WTC11 (cell line): Measurements from ENCODE around the gene CAMTA1. TPM values are rescaled to one million over a fixed set of nuclear protein-coding genes. Genes with fewer than 3 reads are reported as not detected.

Experiments
- ATAC-seq: fragments of 200-7000 bp; cut with Tn5 transposase; 2 replicates; pipeline ENCODE4 v1.10.0; 2021; ENCODE audit warnings: mild to moderate bottlenecking, moderate library complexity
- CTCF ChIA-PET: fragments of 300-600 bp; sonication (Branson Sonifier 250); formaldehyde crosslinking; loops from one replicate; lab custom pipeline; 2021; ENCODE audit warnings: antibody characterized with exemption; lab: Charles Lee
- POLR2A ChIA-PET: fragments of 350-600 bp; sonication (Branson Sonifier 250); formaldehyde crosslinking; loops from one replicate; lab custom pipeline; 2021; ENCODE audit warnings: antibody characterized with exemption; lab: Charles Lee
- DNase-seq: peaks from one replicate; pipeline ENCODE4 v3.0.0; 2021; ENCODE audit warnings: low spot score
- H3K27ac Mint-ChIP-seq: 2 replicates; pipeline ENCODE4 v1.8.0; 2021; ENCODE audit warnings: mixed read lengths
- H3K27me3 Mint-ChIP-seq: 2 replicates; pipeline ENCODE4 v1.8.0; 2021; ENCODE audit warnings: low read depth, mild to moderate bottlenecking, moderate library complexity, mixed read lengths
- H3K36me3 Mint-ChIP-seq: 2 replicates; pipeline ENCODE4 v1.8.0; 2021; ENCODE audit warnings: mixed read lengths
- H3K4me1 Mint-ChIP-seq: 2 replicates; pipeline ENCODE4 v1.8.0; 2022; ENCODE audit warnings: mixed read lengths
- H3K4me3 Mint-ChIP-seq: 2 replicates; pipeline ENCODE4 v1.8.0; 2021; ENCODE audit warnings: mild to moderate bottlenecking, moderate library complexity, mixed read lengths
- H3K9me3 Mint-ChIP-seq: 2 replicates; pipeline ENCODE4 v1.8.0; 2021; ENCODE audit warnings: mixed read lengths
- EMX1 ChIP-seq: fragments of 250-450 bp; sonication (Bioruptor Pico); IDR thresholded peaks from 2 replicates; pipeline ENCODE4 v1.8.0; 2021; ENCODE audit warnings: mild to moderate bottlenecking
- MXD4 ChIP-seq: fragments of 250-450 bp; sonication (Bioruptor Pico); IDR thresholded peaks from 2 replicates; pipeline ENCODE4 v1.8.0; 2021; ENCODE audit warnings: mild to moderate bottlenecking, moderate library complexity, borderline replicate concordance
- NR2C2 ChIP-seq: sonication (generic); formaldehyde crosslinking; IDR thresholded peaks from 2 replicates; pipeline ENCODE4 v1.8.0; 2022; ENCODE audit warnings: mild to moderate bottlenecking, missing genetic modification reagents
- OVOL2 ChIP-seq: fragments of 250-450 bp; sonication (Bioruptor Pico); IDR thresholded peaks from 2 replicates; pipeline ENCODE4 v1.9.0; 2021; ENCODE audit warnings: mild to moderate bottlenecking, borderline replicate concordance
- SOX15 ChIP-seq: fragments of 250-450 bp; sonication (Bioruptor Pico); IDR thresholded peaks from 2 replicates; pipeline ENCODE4 v1.9.0; 2021; ENCODE audit warnings: mild to moderate bottlenecking
- TCF7 ChIP-seq: sonication (generic); formaldehyde crosslinking; IDR thresholded peaks from 2 replicates; pipeline ENCODE4 v1.8.0; 2022; ENCODE audit warnings: mild to moderate bottlenecking, low read depth, missing genetic modification reagents, moderate library complexity
- TEAD4 ChIP-seq: sonication (generic); formaldehyde crosslinking; IDR thresholded peaks from 2 replicates; pipeline ENCODE4 v1.8.0; 2022; ENCODE audit warnings: mild to moderate bottlenecking, missing genetic modification reagents
- TP53 ChIP-seq: sonication (generic); formaldehyde crosslinking; IDR thresholded peaks from 2 replicates; pipeline ENCODE4 v1.8.1; 2023; ENCODE audit warnings: mild to moderate bottlenecking, missing genetic modification reagents
- ZNF219 ChIP-seq: sonication (generic); formaldehyde crosslinking; IDR thresholded peaks from 2 replicates; pipeline ENCODE4 v1.8.0; 2023; ENCODE audit warnings: missing genetic modification reagents, mild to moderate bottlenecking, borderline replicate concordance
- ZNF263 ChIP-seq: sonication (generic); formaldehyde crosslinking; IDR thresholded peaks from 2 replicates; pipeline ENCODE4 v1.8.1; 2022; ENCODE audit warnings: low read depth, mild to moderate bottlenecking, moderate library complexity, missing genetic modification reagents
- ZNF317 ChIP-seq: sonication (generic); formaldehyde crosslinking; IDR thresholded peaks from 2 replicates; pipeline ENCODE4 v1.8.1; 2023; ENCODE audit warnings: low read depth, mild to moderate bottlenecking, moderate library complexity, missing genetic modification reagents, borderline replicate concordance
- ZNF396 ChIP-seq: fragments of 250-450 bp; sonication (Bioruptor Pico); IDR thresholded peaks from 2 replicates; pipeline ENCODE4 v1.8.0; 2021; ENCODE audit warnings: mild to moderate bottlenecking, moderate library complexity, borderline replicate concordance
- total RNA-seq: library from RNA; stranded (reverse); gene quantifications from 3 replicates; pipeline ENCODE4 v1.2.3, GENCODE V29; 2021
- TF ChIP-seq, protein P1 (sequence below): sonication (generic); formaldehyde crosslinking; IDR thresholded peaks from 2 replicates; pipeline ENCODE4 v1.8.1; 2023; ENCODE audit warnings: mild to moderate bottlenecking, missing genetic modification reagents
- TF ChIP-seq, protein P2 (sequence below): sonication (generic); formaldehyde crosslinking; IDR thresholded peaks from 2 replicates; pipeline ENCODE4 v1.8.1; 2022; ENCODE audit warnings: mild to moderate bottlenecking, moderate library complexity, missing genetic modification reagents
- TF ChIP-seq, protein P3 (sequence below): fragments of 250-450 bp; sonication (Bioruptor Pico); IDR thresholded peaks from 2 replicates; pipeline ENCODE4 v1.9.0; 2021; ENCODE audit warnings: mild to moderate bottlenecking
- TF ChIP-seq, protein P4 (sequence below): sonication (generic); formaldehyde crosslinking; IDR thresholded peaks from 2 replicates; pipeline ENCODE4 v1.8.1; 2023; ENCODE audit warnings: mild to moderate bottlenecking, missing genetic modification reagents, borderline replicate concordance
- TF ChIP-seq, protein P5 (sequence below): sonication (generic); formaldehyde crosslinking; IDR thresholded peaks from 2 replicates; pipeline ENCODE4 v1.8.1; 2022; ENCODE audit warnings: low read depth, mild to moderate bottlenecking, moderate library complexity, missing genetic modification reagents, borderline replicate concordance
- TF ChIP-seq, protein P6 (sequence below): fragments of 250-450 bp; sonication (Bioruptor Pico); IDR thresholded peaks from 2 replicates; pipeline ENCODE4 v1.9.0; 2021; ENCODE audit warnings: mild to moderate bottlenecking
- TF ChIP-seq, protein P7 (sequence below): sonication (generic); formaldehyde crosslinking; IDR thresholded peaks from 2 replicates; pipeline ENCODE4 v1.8.1; 2022; ENCODE audit warnings: low read depth, missing genetic modification reagents, borderline replicate concordance
- TF ChIP-seq, protein P8 (sequence below): sonication (generic); formaldehyde crosslinking; IDR thresholded peaks from 2 replicates; pipeline ENCODE4 v1.8.1; 2022; ENCODE audit warnings: mild to moderate bottlenecking, missing genetic modification reagents, moderate library complexity, borderline replicate concordance

The CAMTA1 gene
- total RNA-seq, 1 experiment from 2014 or later = 86.4 TPM

DNA sequence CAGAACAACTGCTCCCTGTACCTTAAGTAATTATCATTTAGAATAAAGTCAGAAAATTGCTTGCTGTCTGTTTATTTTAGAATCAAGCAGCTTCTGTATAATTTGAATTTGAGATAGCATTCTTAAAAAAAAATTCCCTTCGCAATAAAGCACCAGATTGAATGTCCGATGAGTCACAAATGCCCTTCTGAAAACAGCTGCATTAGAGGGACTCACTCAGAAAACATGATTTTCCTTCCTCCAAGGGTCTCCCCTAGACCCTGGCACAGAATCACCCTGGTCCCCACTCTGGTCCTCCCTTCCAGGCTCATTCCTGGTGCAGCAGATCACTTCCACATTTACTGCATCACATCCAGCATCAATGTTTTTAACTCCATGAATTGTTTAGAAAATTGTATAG, 514.7 kb downstream of the CAMTA1 start (continued):
- TF ChIP-seq, protein P1, sequence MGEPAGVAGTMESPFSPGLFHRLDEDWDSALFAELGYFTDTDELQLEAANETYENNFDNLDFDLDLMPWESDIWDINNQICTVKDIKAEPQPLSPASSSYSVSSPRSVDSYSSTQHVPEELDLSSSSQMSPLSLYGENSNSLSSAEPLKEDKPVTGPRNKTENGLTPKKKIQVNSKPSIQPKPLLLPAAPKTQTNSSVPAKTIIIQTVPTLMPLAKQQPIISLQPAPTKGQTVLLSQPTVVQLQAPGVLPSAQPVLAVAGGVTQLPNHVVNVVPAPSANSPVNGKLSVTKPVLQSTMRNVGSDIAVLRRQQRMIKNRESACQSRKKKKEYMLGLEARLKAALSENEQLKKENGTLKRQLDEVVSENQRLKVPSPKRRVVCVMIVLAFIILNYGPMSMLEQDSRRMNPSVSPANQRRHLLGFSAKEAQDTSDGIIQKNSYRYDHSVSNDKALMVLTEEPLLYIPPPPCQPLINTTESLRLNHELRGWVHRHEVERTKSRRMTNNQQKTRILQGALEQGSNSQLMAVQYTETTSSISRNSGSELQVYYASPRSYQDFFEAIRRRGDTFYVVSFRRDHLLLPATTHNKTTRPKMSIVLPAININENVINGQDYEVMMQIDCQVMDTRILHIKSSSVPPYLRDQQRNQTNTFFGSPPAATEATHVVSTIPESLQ = no peak
- TF ChIP-seq TCF7 (CRISPR knock-in tag) = no peak
- TF ChIP-seq TP53 = no peak
- TF ChIP-seq, protein P2, sequence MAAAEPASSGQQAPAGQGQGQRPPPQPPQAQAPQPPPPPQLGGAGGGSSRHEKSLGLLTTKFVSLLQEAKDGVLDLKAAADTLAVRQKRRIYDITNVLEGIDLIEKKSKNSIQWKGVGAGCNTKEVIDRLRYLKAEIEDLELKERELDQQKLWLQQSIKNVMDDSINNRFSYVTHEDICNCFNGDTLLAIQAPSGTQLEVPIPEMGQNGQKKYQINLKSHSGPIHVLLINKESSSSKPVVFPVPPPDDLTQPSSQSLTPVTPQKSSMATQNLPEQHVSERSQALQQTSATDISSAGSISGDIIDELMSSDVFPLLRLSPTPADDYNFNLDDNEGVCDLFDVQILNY = no peak
- TF ChIP-seq ZNF396 (CRISPR knock-in tag) = no peak
- TF ChIP-seq, protein P3, sequence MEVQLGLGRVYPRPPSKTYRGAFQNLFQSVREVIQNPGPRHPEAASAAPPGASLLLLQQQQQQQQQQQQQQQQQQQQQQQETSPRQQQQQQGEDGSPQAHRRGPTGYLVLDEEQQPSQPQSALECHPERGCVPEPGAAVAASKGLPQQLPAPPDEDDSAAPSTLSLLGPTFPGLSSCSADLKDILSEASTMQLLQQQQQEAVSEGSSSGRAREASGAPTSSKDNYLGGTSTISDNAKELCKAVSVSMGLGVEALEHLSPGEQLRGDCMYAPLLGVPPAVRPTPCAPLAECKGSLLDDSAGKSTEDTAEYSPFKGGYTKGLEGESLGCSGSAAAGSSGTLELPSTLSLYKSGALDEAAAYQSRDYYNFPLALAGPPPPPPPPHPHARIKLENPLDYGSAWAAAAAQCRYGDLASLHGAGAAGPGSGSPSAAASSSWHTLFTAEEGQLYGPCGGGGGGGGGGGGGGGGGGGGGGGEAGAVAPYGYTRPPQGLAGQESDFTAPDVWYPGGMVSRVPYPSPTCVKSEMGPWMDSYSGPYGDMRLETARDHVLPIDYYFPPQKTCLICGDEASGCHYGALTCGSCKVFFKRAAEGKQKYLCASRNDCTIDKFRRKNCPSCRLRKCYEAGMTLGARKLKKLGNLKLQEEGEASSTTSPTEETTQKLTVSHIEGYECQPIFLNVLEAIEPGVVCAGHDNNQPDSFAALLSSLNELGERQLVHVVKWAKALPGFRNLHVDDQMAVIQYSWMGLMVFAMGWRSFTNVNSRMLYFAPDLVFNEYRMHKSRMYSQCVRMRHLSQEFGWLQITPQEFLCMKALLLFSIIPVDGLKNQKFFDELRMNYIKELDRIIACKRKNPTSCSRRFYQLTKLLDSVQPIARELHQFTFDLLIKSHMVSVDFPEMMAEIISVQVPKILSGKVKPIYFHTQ (CRISPR knock-in tag) = no peak
- TF ChIP-seq ZNF219 (CRISPR knock-in tag) = no peak
- TF ChIP-seq, protein P4, sequence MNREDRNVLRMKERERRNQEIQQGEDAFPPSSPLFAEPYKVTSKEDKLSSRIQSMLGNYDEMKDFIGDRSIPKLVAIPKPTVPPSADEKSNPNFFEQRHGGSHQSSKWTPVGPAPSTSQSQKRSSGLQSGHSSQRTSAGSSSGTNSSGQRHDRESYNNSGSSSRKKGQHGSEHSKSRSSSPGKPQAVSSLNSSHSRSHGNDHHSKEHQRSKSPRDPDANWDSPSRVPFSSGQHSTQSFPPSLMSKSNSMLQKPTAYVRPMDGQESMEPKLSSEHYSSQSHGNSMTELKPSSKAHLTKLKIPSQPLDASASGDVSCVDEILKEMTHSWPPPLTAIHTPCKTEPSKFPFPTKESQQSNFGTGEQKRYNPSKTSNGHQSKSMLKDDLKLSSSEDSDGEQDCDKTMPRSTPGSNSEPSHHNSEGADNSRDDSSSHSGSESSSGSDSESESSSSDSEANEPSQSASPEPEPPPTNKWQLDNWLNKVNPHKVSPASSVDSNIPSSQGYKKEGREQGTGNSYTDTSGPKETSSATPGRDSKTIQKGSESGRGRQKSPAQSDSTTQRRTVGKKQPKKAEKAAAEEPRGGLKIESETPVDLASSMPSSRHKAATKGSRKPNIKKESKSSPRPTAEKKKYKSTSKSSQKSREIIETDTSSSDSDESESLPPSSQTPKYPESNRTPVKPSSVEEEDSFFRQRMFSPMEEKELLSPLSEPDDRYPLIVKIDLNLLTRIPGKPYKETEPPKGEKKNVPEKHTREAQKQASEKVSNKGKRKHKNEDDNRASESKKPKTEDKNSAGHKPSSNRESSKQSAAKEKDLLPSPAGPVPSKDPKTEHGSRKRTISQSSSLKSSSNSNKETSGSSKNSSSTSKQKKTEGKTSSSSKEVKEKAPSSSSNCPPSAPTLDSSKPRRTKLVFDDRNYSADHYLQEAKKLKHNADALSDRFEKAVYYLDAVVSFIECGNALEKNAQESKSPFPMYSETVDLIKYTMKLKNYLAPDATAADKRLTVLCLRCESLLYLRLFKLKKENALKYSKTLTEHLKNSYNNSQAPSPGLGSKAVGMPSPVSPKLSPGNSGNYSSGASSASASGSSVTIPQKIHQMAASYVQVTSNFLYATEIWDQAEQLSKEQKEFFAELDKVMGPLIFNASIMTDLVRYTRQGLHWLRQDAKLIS = no peak
- no peak for TF ChIP-seq OVOL2 (CRISPR knock-in tag)
- no peak for TF ChIP-seq MXD4 (CRISPR knock-in tag)
- TF ChIP-seq, protein P5, sequence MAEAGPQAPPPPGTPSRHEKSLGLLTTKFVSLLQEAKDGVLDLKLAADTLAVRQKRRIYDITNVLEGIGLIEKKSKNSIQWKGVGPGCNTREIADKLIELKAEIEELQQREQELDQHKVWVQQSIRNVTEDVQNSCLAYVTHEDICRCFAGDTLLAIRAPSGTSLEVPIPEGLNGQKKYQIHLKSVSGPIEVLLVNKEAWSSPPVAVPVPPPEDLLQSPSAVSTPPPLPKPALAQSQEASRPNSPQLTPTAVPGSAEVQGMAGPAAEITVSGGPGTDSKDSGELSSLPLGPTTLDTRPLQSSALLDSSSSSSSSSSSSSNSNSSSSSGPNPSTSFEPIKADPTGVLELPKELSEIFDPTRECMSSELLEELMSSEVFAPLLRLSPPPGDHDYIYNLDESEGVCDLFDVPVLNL (CRISPR knock-in tag) = no peak
- TF ChIP-seq, protein P6, sequence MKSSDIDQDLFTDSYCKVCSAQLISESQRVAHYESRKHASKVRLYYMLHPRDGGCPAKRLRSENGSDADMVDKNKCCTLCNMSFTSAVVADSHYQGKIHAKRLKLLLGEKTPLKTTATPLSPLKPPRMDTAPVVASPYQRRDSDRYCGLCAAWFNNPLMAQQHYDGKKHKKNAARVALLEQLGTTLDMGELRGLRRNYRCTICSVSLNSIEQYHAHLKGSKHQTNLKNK (CRISPR knock-in tag) = no peak
- TF ChIP-seq, all 79 proteins: peak for 0

DNA sequence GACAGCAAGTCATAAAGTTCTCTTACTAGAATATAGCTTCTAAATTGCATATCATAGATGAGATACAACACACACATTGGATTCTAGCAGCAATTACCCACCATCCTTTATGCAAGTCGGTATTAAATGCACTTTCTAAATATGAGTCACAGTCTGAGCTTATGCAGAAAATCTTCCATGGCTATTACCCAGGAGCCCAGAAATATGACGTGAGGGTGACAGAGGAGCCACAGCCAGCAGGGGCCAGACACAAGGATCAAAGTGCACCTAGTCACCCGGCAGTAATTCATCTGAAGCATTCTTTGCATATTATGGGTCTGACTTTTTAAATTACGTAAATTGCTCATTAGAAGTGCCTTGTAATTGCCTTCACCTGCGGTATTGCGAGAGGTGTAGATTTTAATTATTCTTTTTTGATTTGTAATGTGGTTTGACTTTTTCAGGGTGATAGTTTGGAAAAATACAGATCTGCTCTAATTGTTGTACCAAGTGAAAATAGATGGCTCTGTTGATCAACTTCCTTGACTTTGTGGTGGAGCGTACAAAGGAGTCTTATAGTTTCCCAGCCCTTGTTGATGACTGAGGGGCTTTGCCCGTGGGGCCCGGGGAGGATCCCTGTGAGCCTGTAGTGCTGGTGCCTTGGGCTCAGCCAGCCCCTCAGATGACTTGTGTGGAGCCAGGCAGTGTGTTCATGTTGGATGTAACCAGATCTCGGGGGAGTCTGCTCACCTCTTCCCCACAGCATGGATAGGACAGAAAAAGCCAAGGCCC, 515.8 kb downstream of the CAMTA1 start:
- Mint-ChIP-seq H3K27me3 (no peaks in the 10 kb centered on the region), H3K9me3 (peaks cover 27% of the 10 kb centered on the region), H3K4me1 (peaks cover 67% of the 10 kb centered on the region), H3K27ac (no peak overlapping the region), H3K4me3 (no peak overlapping the region), H3K36me3 (peaks cover 15% of the 10 kb centered on the region)
- CTCF ChIA-PET = interaction anchor here (0.7 to 1.1 kb wide), 2 partner anchors 16 to 259 kb away, joined by 3 read pairs; no protein-coding TSS in a partner anchor
- no peak for ATAC-seq
- POLR2A ChIA-PET = no interaction called here
- DNase-seq = no peak
- TF ChIP-seq SOX15 (no peak), NR2C2 (CRISPR knock-in tag) (no peak), ZNF263 (no peak), ZNF317 (CRISPR knock-in tag) (no peak), EMX1 (CRISPR knock-in tag) (no peak), TEAD4 (CRISPR knock-in tag) (no peak)
- TF ChIP-seq, protein P7, sequence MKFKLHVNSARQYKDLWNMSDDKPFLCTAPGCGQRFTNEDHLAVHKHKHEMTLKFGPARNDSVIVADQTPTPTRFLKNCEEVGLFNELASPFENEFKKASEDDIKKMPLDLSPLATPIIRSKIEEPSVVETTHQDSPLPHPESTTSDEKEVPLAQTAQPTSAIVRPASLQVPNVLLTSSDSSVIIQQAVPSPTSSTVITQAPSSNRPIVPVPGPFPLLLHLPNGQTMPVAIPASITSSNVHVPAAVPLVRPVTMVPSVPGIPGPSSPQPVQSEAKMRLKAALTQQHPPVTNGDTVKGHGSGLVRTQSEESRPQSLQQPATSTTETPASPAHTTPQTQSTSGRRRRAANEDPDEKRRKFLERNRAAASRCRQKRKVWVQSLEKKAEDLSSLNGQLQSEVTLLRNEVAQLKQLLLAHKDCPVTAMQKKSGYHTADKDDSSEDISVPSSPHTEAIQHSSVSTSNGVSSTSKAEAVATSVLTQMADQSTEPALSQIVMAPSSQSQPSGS = no peak
- TF ChIP-seq, protein P8, sequence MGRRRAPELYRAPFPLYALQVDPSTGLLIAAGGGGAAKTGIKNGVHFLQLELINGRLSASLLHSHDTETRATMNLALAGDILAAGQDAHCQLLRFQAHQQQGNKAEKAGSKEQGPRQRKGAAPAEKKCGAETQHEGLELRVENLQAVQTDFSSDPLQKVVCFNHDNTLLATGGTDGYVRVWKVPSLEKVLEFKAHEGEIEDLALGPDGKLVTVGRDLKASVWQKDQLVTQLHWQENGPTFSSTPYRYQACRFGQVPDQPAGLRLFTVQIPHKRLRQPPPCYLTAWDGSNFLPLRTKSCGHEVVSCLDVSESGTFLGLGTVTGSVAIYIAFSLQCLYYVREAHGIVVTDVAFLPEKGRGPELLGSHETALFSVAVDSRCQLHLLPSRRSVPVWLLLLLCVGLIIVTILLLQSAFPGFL (CRISPR knock-in tag) = no peak
- TF ChIP-seq, protein P2 = no peak
